SK-N-SH (cell line): Measurements from ENCODE around the gene NFE2.
A peak's percentile ranks its signal among the peaks of the same experiment; 100 is the strongest.

Experiments used
- GATA2 ChIP-seq: sonication (generic); formaldehyde crosslinking; IDR thresholded peaks from 2 replicates; pipeline ENCODE4 v1.5.0; 2020; ENCODE audit warnings: mild to moderate bottlenecking, missing genetic modification reagents
- YY1 ChIP-seq: IDR thresholded peaks from 2 replicates; pipeline ENCODE4 v1.4.0; 2012; ENCODE audit warnings: low read depth, mild to moderate bottlenecking
- TF ChIP-seq, protein P1 (sequence below): fragments of 200-600 bp; sonication (generic); IDR thresholded peaks from 2 replicates; pipeline ENCODE4 v1.6.1; 2017; ENCODE audit warnings: antibody characterized with exemption, mild to moderate bottlenecking, moderate library complexity

DNA sequence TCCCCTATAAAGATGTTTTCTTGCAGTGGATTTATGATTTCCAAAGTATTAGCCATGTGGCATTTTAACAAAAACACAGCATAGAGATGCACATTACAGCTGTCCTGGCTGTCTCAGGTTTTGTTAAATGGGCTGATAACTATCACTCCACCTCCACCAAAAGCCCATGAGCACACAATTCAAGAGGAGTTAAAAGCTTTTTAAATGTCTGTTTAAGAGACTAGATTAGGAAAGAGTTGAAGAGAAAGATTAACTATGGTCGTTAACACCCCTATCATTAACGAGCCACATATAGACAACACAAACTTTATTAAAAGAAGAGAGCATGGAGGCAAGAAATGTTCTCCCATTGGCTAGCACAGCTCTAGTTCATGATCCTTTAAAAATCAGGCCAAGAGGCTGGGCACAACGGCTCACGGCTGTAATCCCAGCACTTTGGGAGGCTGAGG is 35.4 kb downstream of the NFE2 start:
- TF ChIP-seq, protein P1, sequence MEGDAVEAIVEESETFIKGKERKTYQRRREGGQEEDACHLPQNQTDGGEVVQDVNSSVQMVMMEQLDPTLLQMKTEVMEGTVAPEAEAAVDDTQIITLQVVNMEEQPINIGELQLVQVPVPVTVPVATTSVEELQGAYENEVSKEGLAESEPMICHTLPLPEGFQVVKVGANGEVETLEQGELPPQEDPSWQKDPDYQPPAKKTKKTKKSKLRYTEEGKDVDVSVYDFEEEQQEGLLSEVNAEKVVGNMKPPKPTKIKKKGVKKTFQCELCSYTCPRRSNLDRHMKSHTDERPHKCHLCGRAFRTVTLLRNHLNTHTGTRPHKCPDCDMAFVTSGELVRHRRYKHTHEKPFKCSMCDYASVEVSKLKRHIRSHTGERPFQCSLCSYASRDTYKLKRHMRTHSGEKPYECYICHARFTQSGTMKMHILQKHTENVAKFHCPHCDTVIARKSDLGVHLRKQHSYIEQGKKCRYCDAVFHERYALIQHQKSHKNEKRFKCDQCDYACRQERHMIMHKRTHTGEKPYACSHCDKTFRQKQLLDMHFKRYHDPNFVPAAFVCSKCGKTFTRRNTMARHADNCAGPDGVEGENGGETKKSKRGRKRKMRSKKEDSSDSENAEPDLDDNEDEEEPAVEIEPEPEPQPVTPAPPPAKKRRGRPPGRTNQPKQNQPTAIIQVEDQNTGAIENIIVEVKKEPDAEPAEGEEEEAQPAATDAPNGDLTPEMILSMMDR, result no peak
- TF ChIP-seq GATA2, result peak; percentile 68; the same call in 1 of the 2 replicates
- TF ChIP-seq YY1, result no peak
